ENCODE data around the gene AUH.

DNA sequence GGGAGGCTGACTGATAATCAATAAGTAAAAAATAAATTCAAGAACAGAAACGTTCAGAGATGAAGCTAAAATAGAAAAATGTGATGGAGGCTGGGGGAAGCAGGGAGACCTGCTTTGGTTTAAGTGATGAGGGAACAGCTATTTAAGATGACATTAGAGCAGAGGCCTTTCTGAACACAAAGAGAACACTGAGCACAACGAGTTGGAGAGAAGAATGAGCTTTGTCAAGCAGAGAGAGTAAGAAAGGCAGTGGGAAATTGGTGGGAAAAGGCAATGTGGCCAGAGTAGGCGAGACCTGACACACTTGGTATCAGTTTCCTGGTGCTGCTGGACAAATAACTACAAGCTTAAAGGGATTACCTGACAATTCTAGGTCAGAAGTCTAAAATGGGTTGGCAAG lies 20.0 kb downstream of the AUH start:
- TF ChIP-seq, protein P1, sequence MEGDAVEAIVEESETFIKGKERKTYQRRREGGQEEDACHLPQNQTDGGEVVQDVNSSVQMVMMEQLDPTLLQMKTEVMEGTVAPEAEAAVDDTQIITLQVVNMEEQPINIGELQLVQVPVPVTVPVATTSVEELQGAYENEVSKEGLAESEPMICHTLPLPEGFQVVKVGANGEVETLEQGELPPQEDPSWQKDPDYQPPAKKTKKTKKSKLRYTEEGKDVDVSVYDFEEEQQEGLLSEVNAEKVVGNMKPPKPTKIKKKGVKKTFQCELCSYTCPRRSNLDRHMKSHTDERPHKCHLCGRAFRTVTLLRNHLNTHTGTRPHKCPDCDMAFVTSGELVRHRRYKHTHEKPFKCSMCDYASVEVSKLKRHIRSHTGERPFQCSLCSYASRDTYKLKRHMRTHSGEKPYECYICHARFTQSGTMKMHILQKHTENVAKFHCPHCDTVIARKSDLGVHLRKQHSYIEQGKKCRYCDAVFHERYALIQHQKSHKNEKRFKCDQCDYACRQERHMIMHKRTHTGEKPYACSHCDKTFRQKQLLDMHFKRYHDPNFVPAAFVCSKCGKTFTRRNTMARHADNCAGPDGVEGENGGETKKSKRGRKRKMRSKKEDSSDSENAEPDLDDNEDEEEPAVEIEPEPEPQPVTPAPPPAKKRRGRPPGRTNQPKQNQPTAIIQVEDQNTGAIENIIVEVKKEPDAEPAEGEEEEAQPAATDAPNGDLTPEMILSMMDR (IDR thresholded peaks at IDR 0.05), result no peak
- TF ChIP-seq EP300 (IDR thresholded peaks at IDR 0.05), result no peak

All from gastroesophageal sphincter (tissue), 3 donors.